Trophoblast cell (in vitro differentiated cells and primary cell): Measurements from ENCODE around the gene PLCL1.
A peak's percentile ranks its signal among the peaks of the same experiment; 100 is the strongest.

Experiments used
- DNase-seq, 2 donors: peaks; one replicate each; pipeline ENCODE4 v3.0.0-alpha.2; 2016
- H2AFZ ChIP-seq: 2 replicates; pipeline ENCODE4 v1.6.1; 2013; ENCODE audit warnings: low read length, moderate library complexity, mild to moderate bottlenecking; ENCODE audit not compliant: insufficient read depth, poor library complexity
- H2AK5ac ChIP-seq: 2 replicates; pipeline ENCODE4 v1.6.1; 2013; ENCODE audit warnings: mild to moderate bottlenecking, low read length
- H2BK120ac ChIP-seq: 2 replicates; pipeline ENCODE4 v1.6.1; 2013; ENCODE audit warnings: low read length, mild to moderate bottlenecking, moderate library complexity; ENCODE audit not compliant: insufficient read depth, poor library complexity
- H2BK12ac ChIP-seq: 2 replicates; pipeline ENCODE4 v1.6.1; 2013; ENCODE audit warnings: mild to moderate bottlenecking, low read length, moderate library complexity
- H2BK5ac ChIP-seq: 2 replicates; pipeline ENCODE4 v1.6.1; 2013; ENCODE audit warnings: low read length, low read depth, moderate library complexity, mild to moderate bottlenecking; ENCODE audit not compliant: poor library complexity
- H3K14ac ChIP-seq: 2 replicates; pipeline ENCODE4 v1.6.1; 2013; ENCODE audit warnings: mild to moderate bottlenecking, low read length
- H3K18ac ChIP-seq: 2 replicates; pipeline ENCODE4 v1.6.1; 2013; ENCODE audit warnings: mild to moderate bottlenecking, low read length
- H3K23ac ChIP-seq: 2 replicates; pipeline ENCODE4 v1.6.1; 2013; ENCODE audit warnings: low read length
- H3K27ac ChIP-seq: 2 replicates; pipeline ENCODE4 v1.5.1; 2013; ENCODE audit warnings: low read depth, mild to moderate bottlenecking, inconsistent platforms, low read length, moderate library complexity
- H3K27me3 ChIP-seq: 2 replicates; pipeline ENCODE4 v1.6.1; 2013; ENCODE audit warnings: inconsistent platforms, mild to moderate bottlenecking, low read length, moderate library complexity; ENCODE audit not compliant: insufficient read depth
- H3K36me3 ChIP-seq, 2 experiments: 1 replicate in 1 of 2; 2 replicates in 1 of 2; pipeline ENCODE4 v1.6.1; 2013; ENCODE audit warnings: low read length in 2 of 2, mild to moderate bottlenecking in 2 of 2, moderate library complexity in 1 of 2; ENCODE audit not compliant: insufficient read depth in 2 of 2, control insufficient read depth in 1 of 2
- H3K4ac ChIP-seq: 2 replicates; pipeline ENCODE4 v1.6.1; 2013; ENCODE audit warnings: low read depth, mild to moderate bottlenecking, low read length, moderate library complexity
- H3K4me1 ChIP-seq, 2 experiments: 1 replicate in 1 of 2; 2 replicates in 1 of 2; pipeline ENCODE4 v1.6.1; 2013; ENCODE audit warnings: low read length in 2 of 2, mild to moderate bottlenecking in 2 of 2, moderate library complexity in 1 of 2; ENCODE audit not compliant: insufficient read depth in 2 of 2, control insufficient read depth in 1 of 2
- H3K4me2 ChIP-seq: 2 replicates; pipeline ENCODE4 v1.6.1; 2013; ENCODE audit warnings: inconsistent platforms, mild to moderate bottlenecking, low read length, moderate library complexity
- H3K4me3 ChIP-seq: 2 replicates; pipeline ENCODE4 v1.5.1; 2013; ENCODE audit warnings: mild to moderate bottlenecking, low read depth, low read length, inconsistent platforms
- H3K79me1 ChIP-seq: one replicate; pipeline ENCODE4 v1.6.1; 2013; ENCODE audit warnings: low read length
- H3K79me2 ChIP-seq: 2 replicates; pipeline ENCODE4 v1.6.1; 2013; ENCODE audit warnings: low read length, mild to moderate bottlenecking; ENCODE audit not compliant: control insufficient read depth, insufficient read depth, poor library complexity
- H3K9ac ChIP-seq: 2 replicates; pipeline ENCODE4 v1.6.1; 2013; ENCODE audit warnings: mild to moderate bottlenecking, low read length
- H3K9me3 ChIP-seq: 2 replicates; pipeline ENCODE4 v1.6.1; 2013; ENCODE audit warnings: low read depth, mild to moderate bottlenecking, control low read depth, inconsistent platforms, low read length; ENCODE audit not compliant: insufficient read depth
- H4K12ac ChIP-seq: 2 replicates; pipeline ENCODE4 v1.6.1; 2013; ENCODE audit warnings: low read depth, mild to moderate bottlenecking, low read length, moderate library complexity
- H4K8ac ChIP-seq: 2 replicates; pipeline ENCODE4 v1.6.1; 2013; ENCODE audit warnings: low read depth, mild to moderate bottlenecking, low read length, moderate library complexity
- H4K91ac ChIP-seq: one replicate; pipeline ENCODE4 v1.6.1; 2013; ENCODE audit warnings: low read depth, mild to moderate bottlenecking, low read length, moderate library complexity
- WGBS: extraction: QIAGEN DNeasy Blood & Tissue Kit; methylation state at CpG from one replicate; pipeline ENCODE4 v1.1.7; 2013; ENCODE audit warnings: missing lambda C conversion rate; ENCODE audit not compliant: insufficient read length, insufficient coverage; ENCODE audit errors: extremely low coverage; 5-methylcytosine and 5-hydroxymethylcytosine counted together

The PLCL1 gene

DNA sequence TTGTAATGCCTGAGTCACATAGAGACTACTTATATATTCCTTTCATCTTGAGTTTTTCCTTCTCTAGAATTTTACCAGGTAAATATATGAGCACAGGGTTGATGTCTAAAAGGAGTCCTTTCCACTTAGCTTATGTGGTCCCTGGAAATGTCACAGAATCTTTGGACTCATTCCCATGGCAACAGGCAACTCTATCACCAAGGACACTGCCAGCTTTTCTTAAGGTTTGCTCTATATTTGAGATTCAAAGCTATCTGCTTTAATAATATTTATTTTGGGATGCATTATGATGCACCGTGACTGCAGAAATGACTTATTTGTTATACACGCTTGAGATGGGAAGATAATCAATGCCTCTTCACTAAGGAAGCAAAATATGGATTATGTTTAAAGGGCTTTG lies 363.0 kb downstream of the PLCL1 start:
- Histone ChIP-seq H3K18ac (no peak overlapping the region), H3K4ac (no peak overlapping the region), H3K4me2 (no peak overlapping the region), H4K91ac (no peak overlapping the region), H3K27me3 (no peaks in the 10 kb centered on the region), H3K4me1 (peaks cover 0 to 6% of the 10 kb centered on the region in 2 experiments), H3K36me3 (no peaks in the 10 kb centered on the region), H2AK5ac (no peak overlapping the region), H3K23ac (no peak overlapping the region), H4K8ac (no peak overlapping the region), H3K27ac (no peak overlapping the region), H3K79me2 (no peaks in the 10 kb centered on the region), H2BK12ac (no peak overlapping the region), H3K79me1 (no peaks in the 10 kb centered on the region), H4K12ac (no peak overlapping the region), H2BK120ac (no peak overlapping the region), H3K4me3 (no peak overlapping the region), H3K9me3 (no peaks in the 10 kb centered on the region), H2BK5ac (no peak overlapping the region), H3K9ac (no peak overlapping the region), H2AFZ (no peak overlapping the region), H3K14ac (no peak overlapping the region)
- WGBS, result no CpG with 5 or more reads among the region's 2 CpGs
- DNase-seq, result no peak

DNA sequence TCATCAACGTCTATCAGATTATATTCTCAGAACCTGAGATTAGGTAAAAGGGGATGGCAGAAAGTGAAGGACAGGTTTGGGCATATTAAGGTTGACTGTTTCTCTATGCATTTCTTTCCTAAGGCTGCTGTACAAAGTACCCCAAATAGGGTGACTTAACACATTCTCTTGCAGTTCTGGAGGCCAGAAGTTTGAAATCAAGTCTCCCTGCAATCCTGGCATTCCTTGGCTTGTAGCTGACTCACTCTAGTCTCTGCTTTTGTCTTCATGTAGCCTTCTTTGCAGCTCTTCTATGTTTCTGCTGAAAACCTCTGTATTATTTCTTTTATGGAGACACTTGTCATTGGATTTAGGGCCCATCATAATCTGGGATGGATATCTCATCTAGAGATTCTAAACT lies 364.3 kb downstream of the PLCL1 start:
- Histone ChIP-seq H2AFZ (no peak overlapping the region), H3K9me3 (no peaks in the 10 kb centered on the region), H4K91ac (no peak overlapping the region), H3K27me3 (no peaks in the 10 kb centered on the region), H3K4ac (no peak overlapping the region), H3K14ac (no peak overlapping the region), H2BK5ac (no peak overlapping the region), H3K23ac (no peak overlapping the region), H4K8ac (no peak overlapping the region), H3K4me3 (no peak overlapping the region), H2AK5ac (no peak overlapping the region), H2BK120ac (peak overlapping the region; percentile 11), H3K36me3 (no peaks in the 10 kb centered on the region), H3K79me1 (no peaks in the 10 kb centered on the region), H3K27ac (peak overlapping the region; percentile 79), H2BK12ac (no peak overlapping the region), H3K18ac (no peak overlapping the region), H3K79me2 (no peaks in the 10 kb centered on the region), H4K12ac (no peak overlapping the region), H3K4me1 (peaks cover 0 to 6% of the 10 kb centered on the region in 2 experiments), H3K9ac (no peak overlapping the region), H3K4me2 (no peak overlapping the region)
- WGBS, result no CpG with 5 or more reads among the region's 1 CpG
- peak; percentile 77 to 81 for DNase-seq

DNA sequence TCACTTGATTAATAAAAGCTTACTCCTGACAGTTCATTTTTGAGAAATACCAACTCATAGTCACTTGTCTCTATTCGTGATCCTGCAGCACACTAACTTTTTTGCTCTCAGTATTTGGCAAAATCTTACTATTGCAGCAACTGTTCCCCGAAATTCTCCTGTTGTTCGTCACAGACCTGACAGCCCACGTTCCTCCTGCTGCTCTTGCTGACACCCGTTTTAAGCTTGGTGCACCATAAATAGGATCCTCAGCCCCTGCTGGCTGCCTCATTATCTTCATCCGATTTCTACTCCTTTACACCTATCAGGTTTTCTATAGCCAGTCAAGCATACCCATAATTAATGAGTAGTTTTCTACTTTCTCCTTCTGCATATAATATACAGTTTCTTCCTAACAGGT lies 368.8 kb downstream of the PLCL1 start:
- Histone ChIP-seq H3K79me1 (no peaks in the 10 kb centered on the region), H3K23ac (no peak overlapping the region), H3K4ac (no peak overlapping the region), H2AK5ac (no peak overlapping the region), H3K18ac (no peak overlapping the region), H2BK120ac (no peak overlapping the region), H3K27me3 (no peaks in the 10 kb centered on the region), H3K4me1 (peaks cover 0 to 2% of the 10 kb centered on the region in 2 experiments), H2BK5ac (no peak overlapping the region), H3K27ac (no peak overlapping the region), H4K8ac (no peak overlapping the region), H3K9ac (no peak overlapping the region), H3K4me3 (no peak overlapping the region), H3K36me3 (no peaks in the 10 kb centered on the region), H4K12ac (no peak overlapping the region), H3K9me3 (no peaks in the 10 kb centered on the region), H3K4me2 (no peak overlapping the region), H3K14ac (no peak overlapping the region), H3K79me2 (no peaks in the 10 kb centered on the region), H2AFZ (no peak overlapping the region), H2BK12ac (no peak overlapping the region), H4K91ac (no peak overlapping the region)
- DNase-seq, result no peak
- WGBS, result no CpG with 5 or more reads among the region's 6 CpGs

DNA sequence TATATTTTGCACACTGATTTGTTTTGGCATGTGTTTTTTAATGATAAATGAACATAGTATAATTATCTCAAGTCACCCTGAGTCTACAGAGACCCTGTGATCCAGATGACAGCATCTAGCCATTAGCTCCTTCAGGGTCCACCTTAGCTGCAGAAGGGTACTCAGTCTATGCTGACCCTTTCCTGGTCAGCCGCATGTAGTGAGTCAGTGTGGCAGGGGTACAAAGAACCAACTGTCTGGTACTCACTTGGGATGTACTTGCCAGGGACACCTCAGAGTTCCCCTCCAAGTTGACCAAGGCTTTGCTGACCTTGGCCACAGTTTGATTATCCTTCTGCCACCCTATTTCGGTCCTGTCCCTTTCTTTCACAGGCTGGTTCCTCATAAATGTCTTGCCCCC lies 369.5 kb downstream of the PLCL1 start:
- Histone ChIP-seq H3K4me2 (no peak overlapping the region), H2AFZ (no peak overlapping the region), H3K27ac (no peak overlapping the region), H3K36me3 (no peaks in the 10 kb centered on the region), H2BK12ac (no peak overlapping the region), H3K79me2 (no peaks in the 10 kb centered on the region), H3K14ac (no peak overlapping the region), H3K79me1 (no peaks in the 10 kb centered on the region), H3K4me3 (no peak overlapping the region), H3K27me3 (no peaks in the 10 kb centered on the region), H3K18ac (no peak overlapping the region), H4K91ac (no peak overlapping the region), H3K4ac (no peak overlapping the region), H3K9me3 (no peaks in the 10 kb centered on the region), H4K8ac (no peak overlapping the region), H2BK5ac (no peak overlapping the region), H3K4me1 (peaks cover 0 to 1% of the 10 kb centered on the region in 2 experiments), H4K12ac (no peak overlapping the region), H3K23ac (no peak overlapping the region), H2AK5ac (no peak overlapping the region), H3K9ac (no peak overlapping the region), H2BK120ac (no peak overlapping the region)
- DNase-seq, result no peak
- no CpG with 5 or more reads among the region's 2 CpGs for WGBS
